GM18517 (cell line): ENCODE data around the gene C1orf56.

Experiments used
- ATAC-seq: cut with Tn5 transposase; IDR thresholded peaks from one replicate; pipeline ENCODE4 v1.9.1; 2021; ENCODE audit warnings: mild to moderate bottlenecking, moderate library complexity; ENCODE audit not compliant: unreplicated experiment

The C1orf56 gene

DNA sequence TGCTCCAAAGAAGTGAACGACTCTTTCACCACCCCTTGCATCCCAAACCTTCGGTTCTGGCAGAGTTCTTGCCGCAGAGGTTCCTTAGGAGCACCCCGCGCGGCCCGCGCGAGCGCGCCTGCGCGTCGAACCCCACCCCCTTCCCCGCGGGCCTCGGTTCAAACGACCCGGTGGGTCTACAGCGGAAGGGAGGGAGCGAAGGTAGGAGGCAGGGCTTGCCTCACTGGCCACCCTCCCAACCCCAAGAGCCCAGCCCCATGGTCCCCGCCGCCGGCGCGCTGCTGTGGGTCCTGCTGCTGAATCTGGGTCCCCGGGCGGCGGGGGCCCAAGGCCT lies at the start of gene C1orf56:
Gene C1orf56, plus strand, starts transcription at position 161 of the 334 bp plus-strand sequence. Its CDS starts 97 bp downstream, at position 258.
- ATAC-seq = peak; percentile 28

- no peak for ATAC-seq
Measured at GRCh38 chr1:150997949-150998348, 49.6 kb upstream of the C1orf56 start.

DNA sequence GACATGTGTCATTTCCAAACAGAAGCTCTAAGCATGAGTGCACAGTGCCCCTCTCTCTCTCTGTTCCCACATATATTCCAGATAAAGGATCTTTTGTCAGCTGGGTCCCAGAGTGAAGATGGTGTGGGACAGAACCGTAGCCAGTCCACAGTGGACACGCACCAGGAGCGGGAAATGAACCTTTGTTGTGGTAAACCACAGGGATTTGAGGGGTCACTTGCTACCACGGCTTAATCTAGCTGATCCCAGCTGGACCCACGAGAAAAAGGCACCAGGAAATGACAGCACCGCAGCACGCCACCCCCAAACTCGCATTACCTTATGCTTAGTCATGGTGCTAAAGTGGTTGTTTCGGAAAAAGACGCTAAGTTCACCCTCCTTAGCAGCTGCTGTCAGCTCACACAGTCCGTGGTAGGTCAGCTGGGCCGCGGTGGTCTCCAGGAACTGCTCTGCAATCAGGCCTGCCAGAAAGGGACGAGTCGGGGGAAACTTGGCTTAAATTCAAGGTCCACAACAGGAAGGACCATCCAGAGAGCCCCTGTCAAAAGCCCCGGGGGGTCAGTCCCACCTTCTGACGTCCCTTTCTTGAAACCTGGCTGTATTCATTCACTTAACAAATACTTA lies 48.4 kb upstream of the C1orf56 start:
- no peak for ATAC-seq

DNA sequence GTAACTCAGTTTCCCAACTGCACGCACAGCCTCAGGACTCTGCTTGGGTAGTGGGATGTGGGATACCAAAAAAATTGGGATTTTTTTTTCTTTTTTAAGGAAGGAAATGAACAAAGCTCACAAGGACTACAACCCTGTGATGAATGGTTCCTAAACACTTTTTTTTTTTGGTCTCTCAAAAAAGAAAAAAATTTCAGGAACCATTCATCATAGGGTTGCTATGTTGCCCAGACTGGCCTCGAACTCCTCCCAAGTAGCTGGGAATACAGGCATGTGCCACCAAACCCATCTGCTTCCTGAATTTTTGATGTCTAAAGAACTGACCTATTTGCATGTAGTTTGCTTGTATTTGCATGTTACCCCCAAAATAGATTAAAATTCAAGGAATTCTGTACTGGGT lies 47.6 kb upstream of the C1orf56 start:
- ATAC-seq = no peak

DNA sequence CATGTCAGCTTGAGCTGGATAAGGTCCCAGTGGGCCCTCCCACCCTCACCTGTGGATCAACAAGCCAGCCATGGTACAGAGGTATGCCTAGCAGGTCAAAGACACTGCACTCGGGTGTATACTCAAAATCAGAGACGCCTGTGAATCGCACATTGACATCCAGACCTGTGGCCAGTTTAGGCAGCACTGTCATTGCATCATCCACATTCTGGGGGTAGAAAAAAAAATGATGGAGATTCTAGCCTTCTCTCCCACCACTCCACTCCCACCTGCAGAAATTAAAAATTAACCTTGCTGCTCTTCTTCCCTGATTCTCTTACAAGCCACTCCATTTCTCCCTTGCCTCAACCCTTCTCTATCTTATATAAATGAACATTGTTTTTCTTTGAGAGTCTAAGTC lies 47.1 kb upstream of the C1orf56 start:
- ATAC-seq = no peak

GRCh38 chr1:151001602-151002001 lies 45.9 kb upstream of the C1orf56 start:
- ATAC-seq = no peak

GRCh38 chr1:151002051-151002450 lies 45.5 kb upstream of the C1orf56 start:
- no peak for ATAC-seq

GRCh38 chr1:151002611-151003010 lies 44.9 kb upstream of the C1orf56 start:
- ATAC-seq = no peak

GRCh38 chr1:151003180-151003579 lies 44.4 kb upstream of the C1orf56 start:
- no peak for ATAC-seq

GRCh38 chr1:151005729-151006319 lies 41.7 kb upstream of the C1orf56 start:
- no peak for ATAC-seq

GRCh38 chr1:151006327-151007052 lies 41.1 kb upstream of the C1orf56 start, which contains the start of gene MINDY1:
Gene MINDY1, minus strand, starts transcription at chr1:151006902. Its CDS starts 4,285 bp downstream, at chr1:151002617.
- ATAC-seq = no peak

GRCh38 chr1:151007853-151008243 lies 39.7 kb upstream of the C1orf56 start:
- ATAC-seq = no peak

- no peak for ATAC-seq
Measured at GRCh38 chr1:151008244-151009205, 39.0 kb upstream of the C1orf56 start, which contains the start of gene PRUNE1. Gene PRUNE1, plus strand, starts transcription at chr1:151008449. Its CDS starts 184 bp downstream, at chr1:151008633.

GRCh38 chr1:151009206-151009587 lies 38.4 kb upstream of the C1orf56 start:
- no peak for ATAC-seq

DNA sequence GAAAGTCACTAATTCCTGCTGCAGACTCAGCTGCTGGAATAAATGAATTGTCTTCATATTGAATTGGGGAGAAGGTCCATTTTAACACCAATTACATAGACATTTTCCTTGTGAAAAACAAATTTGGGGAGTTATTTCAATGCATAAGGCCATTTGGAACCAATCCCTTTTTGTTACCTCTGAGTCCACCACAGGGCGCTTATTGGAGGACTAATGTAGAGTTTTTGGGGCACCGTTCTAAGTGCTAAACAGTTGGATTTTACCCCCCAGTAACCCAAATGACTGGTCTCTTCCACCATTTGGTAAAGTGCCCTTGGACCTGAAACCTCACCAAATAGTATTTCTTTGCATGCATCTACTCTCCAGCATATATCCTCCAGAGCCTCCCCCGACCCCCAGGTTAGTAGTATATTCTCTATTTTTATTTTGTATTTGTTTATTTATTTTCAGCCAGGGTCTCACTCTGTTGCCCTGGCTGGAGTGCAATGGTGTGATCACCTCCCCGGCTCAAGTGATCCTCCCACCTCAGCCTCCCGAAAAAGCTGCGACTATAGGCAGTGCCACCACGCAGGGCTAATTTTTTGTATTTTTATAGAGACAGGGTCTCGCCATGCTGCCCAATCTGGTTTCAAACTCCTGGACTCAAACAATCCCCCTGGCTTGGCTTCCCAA lies 37.7 kb upstream of the C1orf56 start:
- no peak for ATAC-seq

DNA sequence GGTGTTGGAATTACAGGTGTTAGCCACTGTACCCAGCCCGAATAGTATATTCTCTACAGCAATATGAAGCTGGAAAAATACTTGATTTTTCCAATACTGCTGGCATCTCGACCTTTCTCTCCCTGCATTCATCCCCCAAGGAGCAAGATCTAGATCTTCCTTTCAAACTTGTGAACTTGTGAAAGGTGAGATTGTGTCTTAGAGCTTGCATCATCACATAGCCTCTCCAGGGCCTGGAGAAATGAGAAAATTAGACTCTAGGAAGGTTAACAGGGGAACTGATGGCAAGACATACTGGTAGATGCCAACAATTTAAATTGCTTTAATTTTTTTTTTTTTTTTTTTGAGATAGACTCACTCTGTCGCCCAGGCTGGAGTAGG lies 37.2 kb upstream of the C1orf56 start:
- no peak for ATAC-seq

GRCh38 chr1:151011154-151011850 lies 36.2 kb upstream of the C1orf56 start:
- ATAC-seq = no peak

GRCh38 chr1:151012684-151013471 lies 34.7 kb upstream of the C1orf56 start:
- no peak for ATAC-seq

GRCh38 chr1:151013518-151013917 lies 34.0 kb upstream of the C1orf56 start:
- no peak for ATAC-seq
